Medulla oblongata (tissue), 1 donor: ENCODE measurements around the gene PHIP.

Experiments
- DNase-seq: peaks from one replicate; pipeline ENCODE4 v3.0.0-alpha.2; 2015; ENCODE audit errors: extremely low spot score

PHIP gene

DNA sequence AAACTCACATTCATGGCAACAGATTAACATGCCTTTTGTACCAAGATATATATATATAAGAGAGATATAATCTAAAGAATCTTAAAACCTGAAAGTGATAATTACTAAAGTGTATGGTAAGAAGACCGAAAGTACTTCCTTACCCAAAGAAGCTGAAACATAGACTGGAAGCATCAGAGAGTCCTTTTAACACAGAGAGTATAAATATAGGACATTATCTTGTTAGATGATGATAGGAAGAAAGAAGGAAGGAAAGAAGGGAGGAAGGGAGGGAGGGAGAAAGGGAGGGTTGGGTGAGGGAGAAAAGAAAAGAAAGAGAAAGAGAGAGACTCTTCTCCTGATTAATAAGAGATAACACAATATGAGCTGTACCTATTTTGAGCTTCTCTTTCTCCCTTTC is 68.2 kb downstream of the PHIP start:
- DNase-seq = no peak

DNA sequence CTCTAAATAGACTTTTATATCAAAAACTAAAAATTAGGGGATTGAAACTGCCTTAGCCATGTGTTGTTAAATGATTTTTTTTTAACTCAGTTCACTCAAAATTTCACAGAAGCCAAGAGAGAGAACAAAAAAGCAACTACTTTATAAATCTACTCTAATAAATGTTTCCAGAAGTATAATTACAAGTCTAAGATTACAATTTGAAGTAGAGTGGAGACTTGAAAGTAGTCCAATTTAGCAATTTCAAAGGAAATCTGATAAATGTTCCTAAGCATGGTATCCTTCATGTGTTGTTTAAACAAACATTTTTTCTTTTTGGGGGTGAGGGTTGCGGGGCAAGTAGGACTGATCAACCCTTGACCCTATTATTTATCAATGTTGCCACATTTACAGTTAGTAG is 72.6 kb downstream of the PHIP start:
- DNase-seq = no peak

DNA sequence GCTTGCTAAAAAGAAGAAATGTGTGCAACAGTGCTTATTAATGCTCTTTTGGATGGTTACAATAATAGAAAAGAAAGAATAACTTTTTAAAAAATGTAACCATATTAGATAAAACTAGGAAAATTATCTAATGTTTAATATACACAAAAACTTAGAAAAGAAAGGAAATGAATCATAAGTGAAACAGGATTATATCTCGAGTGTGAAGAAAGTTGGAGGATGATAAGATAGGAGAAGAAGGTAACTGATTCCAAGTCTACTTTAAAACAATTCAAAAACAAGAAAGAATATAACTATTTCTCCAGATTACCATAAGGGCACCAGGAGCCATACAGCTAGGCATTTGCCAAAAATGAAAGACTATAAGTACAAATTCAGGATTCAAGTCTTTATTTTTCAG is 73.0 kb downstream of the PHIP start:
- no peak for DNase-seq

DNA sequence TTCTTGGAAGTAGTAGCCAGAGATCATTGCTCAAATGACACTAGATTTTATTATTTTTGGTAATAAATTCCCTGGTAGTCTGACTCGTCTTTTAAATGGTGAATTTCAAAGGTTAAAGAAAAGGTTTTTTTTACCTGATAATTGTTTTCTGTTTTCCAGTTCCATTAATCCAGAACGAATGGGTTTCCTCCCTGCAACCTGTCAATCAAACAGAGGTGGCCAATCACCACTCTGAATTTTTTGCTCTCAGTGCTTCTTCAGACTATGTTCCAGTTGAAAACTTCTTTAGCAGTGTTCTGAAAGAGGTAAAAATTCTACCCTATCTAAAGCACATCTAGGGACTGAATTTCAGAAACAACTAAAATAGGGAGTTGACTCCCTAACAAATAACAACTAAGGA is 73.8 kb downstream of the PHIP start:
- no peak for DNase-seq

DNA sequence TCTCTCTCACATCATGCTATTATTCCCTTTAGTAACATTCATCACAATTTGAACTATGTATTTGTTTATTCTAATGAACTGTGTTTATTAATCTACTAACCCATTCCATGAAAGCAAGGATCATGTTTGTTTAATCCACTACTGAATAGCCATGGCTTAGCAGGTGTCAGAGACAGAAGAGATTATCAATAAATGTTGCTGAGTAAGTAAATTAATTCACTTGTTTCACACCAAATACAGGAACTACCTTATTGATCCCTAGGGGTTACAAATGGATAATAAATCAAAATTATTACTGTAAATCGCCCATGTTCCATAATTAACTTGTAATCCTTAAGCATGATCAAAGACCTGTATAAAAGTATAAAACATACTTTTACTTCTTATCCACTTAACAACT is 76.6 kb downstream of the PHIP start:
- DNase-seq = no peak

DNA sequence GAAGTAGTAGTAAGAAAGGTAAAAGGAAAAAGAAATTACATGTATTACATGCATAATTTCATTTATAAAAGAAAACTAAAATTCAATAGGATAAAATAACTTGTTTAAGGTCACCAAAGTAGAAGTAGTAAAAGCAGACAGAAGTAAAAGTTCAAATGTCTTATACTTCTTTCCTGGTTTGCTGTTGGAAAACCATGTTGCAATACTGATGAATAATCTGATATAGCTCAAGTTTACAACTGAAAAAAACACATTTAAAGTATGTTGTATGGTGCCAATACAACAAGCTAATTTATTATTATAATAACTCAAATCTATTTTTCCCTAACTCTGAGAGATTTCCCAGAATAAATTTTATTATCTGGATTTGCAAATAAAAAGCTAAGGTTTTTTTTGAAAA is 78.3 kb downstream of the PHIP start:
- no peak for DNase-seq

DNA sequence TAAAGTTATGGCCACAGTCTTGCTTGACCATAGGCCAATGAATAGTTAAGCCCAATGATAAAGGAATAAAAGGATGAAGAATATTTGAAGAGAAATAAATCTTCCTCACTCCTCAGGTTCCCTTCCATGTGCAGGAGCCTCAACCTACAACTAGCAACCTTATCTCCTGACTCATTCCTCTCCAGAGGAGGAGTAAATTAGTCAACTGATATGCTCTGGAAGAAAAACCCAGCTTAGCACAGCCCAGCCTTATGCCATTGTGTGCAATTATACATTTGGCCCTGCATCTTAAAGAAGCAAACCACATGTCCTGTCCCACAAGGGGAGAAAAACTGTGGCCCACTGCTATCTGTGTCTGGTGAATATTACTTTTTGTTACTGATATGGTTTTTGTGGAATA is 82.1 kb downstream of the PHIP start:
- DNase-seq = no peak

DNA sequence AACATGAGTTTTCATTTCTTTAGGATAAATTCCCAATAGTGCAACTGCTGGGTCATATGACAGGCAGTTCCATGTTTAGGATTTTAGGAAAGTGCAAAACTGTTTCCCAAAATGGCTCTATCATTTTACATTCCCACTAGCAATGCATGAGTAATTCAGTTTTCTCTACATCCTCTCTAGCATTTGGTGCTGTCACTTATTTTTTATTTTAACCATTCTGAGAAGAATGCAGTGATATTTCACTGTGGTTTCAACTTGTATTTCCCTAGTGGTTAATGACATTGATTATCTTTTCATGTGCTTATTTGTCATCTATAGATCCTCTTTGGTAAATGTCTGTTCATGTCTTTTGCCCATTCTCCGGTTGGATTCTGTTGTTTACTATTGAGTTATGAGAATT is 82.7 kb downstream of the PHIP start:
- no peak for DNase-seq

DNA sequence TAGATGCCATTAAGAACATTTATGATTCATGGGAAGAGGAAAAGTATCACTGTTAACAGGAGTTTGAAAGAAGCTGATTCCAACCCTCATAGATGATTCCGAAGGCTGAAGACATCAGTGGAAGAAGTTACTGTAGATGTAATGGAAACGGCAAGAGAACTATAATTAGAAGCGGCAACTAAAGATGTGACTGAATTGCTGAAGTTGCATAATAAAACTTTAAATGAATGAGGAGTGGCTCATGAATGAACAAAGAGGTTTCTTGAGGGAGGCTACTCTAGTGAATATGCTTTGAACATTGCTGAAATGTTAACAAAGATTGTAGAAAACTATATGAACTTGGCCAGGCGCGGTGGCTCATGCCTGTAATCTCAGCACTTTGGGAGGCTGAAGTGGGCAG is 84.1 kb downstream of the PHIP start:
- DNase-seq = no peak

DNA sequence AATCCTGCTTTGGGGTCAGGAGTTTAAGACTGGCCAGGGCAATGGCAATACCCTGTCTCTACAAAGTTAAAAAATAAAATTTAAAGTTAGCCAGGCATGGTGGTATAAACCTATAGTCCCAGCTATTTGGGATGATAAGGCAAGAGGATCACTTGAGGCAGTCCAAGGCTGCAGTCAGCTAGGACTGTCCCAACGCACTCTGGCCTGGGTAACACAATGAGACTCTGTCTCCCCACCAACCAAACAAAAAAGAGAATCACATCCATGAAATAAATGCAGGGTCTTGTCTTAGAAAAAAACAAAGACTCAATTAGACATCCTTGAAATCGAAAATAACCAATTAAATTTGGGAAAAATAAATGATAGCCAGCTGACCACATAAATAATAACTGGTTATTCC is 88.9 kb downstream of the PHIP start:
- DNase-seq = peak; percentile 47

DNA sequence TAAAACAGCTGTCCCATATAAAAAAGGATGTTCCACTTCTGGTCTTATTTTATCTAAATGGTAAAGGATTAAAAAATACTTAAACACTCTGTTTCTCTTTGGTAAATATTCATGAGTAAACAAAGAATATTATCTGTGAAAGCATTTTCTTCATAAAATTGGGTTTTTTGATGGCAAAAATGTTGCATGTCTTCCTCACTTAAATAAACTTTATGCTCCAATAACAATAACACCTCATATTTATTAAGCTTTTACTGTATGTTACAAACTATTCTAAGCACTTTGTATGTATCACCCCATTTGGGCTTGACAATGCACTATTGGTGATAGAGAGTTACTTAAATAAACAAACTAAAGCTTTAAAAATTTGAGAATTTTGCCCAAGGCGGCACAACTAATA is 91.9 kb downstream of the PHIP start:
- DNase-seq = no peak

DNA sequence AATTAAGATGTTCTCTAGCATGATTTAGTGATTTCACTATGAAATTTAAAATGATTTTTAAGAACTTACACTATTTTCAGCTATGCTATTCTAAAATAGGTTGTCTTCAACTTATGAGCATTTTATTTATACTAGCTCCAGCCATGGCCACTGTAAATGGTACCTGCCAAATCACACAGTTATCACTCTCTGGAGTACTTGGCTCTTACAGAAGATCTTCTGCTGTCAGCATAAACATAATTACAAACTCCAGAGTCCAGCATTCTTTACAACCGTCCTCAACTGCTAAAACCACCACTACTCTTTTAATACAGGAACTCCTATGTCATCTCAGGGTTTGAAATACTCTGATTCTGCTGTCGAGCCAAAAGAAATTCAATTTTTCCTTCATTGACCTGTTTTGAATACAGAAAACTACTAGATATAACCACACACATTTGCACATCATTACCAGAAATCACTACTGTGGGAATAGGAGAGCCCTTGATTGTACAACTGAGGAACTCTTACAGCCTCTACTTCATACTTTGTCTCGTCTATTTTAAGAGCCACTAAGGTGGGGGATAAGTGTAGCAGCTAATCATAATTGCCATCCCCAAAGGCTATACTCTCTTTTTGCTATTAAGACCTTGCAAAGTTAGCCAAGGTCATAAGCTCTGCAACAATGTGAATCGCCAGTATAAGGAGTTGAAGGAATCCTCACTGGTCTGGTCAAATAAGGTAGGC is 93.7 kb downstream of the PHIP start:
- DNase-seq = no peak

DNA sequence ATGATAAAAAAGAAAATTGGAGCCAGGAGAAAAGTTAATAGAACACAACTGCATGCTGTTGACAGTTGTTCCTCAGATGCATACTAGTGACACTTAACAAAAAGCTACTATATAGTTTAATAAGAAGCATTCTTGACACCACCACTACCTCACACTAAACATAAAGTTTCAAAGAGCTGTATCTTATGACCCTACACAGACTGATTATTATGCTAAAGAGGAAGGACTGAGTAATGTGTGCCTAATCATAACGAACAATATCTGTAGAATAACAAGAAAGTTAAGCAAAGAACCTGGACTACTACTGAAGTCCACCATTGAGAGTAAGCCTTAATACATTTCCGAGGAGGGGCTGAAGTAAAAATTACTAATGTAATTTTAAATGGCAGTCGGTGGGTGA is 110.9 kb downstream of the PHIP start:
- no peak for DNase-seq

DNA sequence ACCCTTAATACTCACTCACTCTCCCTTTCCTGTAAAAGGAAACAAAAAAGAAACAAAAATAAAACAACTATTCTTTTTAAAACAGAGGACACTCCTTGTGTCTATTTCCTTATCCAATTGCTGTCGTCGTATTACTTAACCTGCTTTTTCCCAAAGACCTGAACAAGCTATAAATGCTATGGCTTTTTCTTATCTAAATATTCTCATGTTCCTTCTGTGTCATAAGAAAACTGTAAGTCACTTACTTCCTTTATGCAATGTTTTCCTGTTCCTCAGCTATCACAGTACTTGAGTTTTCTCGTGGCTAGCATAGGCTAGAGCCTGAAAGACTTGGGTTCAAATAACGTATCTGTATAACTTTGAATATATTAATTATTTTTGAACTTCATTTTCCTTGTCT is 111.5 kb downstream of the PHIP start:
- no peak for DNase-seq

DNA sequence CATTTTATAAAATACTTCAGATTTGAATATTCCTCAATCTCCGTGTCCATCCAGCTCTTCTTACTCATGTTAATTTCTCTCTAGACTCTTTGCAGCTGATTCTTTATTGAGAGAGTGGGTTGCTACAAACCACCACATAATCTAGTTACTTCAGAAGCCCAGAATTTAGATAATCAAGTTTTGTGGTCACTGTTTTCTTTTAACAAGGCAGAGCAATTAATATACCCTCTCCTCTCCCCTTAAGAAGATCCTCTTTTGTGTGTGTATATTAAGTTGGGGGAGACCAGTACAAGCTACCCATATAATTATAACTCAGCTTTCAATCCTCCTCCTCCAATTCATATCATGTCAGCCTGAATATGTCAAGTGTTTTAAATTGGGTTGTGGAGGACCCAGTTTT is 115.6 kb downstream of the PHIP start:
- no peak for DNase-seq

DNA sequence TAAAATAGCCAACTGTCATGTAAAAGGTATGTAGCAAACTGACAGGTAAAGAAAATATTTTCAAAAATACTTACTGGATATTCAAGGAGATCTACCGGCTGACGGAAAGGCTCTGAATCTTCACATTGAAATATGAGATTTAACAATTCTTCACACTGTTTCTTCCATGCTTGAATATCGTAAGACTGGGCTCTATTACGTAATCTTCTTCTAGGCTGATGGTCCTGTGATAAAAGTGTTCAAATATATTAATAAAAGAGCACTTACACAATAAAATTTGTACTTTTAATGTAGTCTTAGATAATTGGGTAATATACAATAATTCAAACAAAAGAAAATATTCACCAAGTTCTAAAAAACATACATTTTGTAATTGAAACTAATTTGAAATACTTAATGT is 123.3 kb downstream of the PHIP start:
- no peak for DNase-seq

DNA sequence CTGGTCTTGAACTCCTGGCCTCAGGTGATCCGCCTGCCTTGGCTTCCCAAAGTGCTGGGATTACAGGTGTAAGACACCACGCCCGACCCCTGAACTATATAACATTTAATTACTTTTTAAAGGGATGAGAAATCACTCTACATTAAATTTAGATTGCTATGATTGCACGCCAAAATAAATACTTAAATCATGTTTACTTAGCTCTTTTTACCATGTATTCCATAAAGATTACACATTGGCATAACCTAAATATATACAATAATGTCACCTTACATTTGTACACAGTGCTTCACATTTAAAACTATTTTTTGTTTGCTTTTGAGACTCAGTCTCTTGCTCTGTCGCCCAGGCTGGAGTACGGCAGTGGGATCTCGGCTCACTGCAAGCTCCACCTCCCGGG is 124.3 kb downstream of the PHIP start:
- DNase-seq = no peak

DNA sequence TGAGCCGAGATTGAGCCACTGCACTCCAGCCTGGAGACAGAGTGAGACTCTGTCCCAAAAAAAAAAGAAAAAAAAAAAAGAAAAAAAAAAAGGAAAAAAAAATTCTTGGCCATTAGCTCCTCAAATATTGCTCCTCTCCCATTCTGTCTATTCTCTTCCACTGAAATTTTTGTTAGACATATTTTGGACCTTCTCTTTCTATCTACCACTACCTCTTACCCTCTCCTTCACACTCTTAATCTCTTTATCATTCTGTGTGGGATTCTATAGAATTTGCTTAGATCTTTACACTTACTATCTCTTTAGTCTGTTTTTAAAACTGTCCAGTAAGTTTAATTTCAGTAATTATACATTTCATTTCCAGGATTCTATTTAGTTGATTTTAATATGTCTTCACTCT is 125.7 kb downstream of the PHIP start:
- no peak for DNase-seq

DNA sequence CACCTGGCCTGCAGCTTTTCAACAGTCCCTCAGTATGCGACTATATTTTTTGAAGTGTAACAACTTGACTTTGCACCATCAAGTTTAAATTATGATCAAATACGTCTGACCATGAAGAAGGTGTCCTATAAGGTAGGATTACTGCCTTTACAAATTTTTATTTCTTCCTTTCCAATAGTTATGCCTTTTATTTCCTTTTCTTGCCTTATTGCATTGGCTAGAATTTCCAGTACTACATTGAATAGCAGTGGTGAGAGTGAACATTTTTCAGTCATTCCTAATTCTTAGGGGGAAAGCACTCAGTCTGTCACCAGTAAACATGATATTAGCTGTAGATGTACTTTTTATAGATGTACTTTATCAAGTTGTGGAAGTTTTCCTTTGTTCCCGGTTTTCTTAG is 129.3 kb downstream of the PHIP start:
- DNase-seq = no peak

DNA sequence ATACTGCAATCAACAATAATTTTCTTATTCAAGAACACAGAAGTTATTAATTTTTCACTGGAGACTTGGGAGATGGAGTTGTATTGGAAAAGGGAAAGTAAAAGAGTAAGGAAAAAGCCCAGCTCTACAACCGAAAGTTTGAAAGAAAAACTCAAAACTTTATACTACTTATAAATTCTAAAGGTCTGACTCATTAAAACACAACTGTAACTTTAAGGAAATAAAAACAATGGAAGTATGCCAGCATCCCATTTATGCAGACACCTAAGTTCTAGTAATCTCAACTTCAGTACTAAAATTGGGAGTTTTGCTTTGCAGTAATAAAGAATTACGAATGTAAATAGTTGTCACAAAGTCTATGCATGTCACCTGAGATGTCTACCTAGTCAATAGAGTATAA is 130.1 kb downstream of the PHIP start:
- no peak for DNase-seq

DNA sequence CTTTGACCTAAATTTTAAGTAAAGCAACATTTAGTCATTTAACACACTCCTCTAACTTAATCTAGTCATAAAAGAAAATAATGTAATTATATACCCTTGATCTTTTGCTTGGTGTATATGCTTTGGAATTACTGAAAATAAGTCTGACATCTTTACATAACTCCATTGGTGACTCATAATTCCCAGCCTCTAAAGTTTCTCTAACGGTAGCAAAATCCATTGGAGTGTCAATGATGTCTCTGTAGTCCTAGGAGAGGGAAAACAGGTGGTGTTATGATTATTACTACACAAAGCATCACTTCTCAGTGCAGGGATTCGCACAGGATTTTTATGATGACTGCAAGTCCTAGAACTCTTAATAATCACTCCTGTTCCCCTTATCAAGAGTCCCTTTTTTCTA is 130.5 kb downstream of the PHIP start:
- DNase-seq = no peak

DNA sequence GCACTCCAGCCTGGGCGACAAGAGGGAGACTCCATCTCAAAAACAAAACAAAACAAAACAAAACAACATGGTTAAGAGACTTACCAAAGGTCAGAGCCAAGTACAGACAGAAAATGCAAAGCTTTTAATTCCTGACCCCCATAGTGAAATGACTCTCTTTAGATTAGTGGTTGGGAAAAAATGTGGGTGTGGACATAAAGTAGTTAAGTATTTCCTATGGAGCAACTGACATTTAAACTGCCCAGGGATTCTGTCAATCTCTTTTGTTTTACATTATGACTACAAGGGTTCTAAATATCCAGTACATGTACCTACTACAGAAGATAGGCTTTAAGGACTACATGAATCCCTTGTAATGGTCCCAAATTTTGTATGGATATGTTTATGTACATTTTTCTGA is 135.6 kb downstream of the PHIP start:
- DNase-seq = no peak

DNA sequence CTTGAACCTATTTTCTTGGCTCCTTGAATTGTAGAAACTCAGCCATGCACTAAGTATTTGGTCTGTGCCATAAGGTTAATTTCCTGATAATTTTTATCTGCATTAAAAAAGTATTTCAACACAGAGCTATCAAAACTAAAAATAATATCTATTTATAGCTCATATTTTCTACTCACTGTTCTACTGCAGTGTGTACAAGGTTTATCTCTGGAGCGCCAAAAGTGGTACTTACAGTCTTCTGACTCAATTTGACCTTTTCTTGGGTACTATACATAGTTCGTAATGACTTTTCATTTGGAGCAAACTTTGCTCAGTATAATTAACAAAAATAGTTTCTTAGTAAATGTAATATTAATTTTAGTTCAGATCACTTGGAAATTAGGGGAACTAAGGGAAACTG is 141.5 kb downstream of the PHIP start:
- DNase-seq = no peak

DNA sequence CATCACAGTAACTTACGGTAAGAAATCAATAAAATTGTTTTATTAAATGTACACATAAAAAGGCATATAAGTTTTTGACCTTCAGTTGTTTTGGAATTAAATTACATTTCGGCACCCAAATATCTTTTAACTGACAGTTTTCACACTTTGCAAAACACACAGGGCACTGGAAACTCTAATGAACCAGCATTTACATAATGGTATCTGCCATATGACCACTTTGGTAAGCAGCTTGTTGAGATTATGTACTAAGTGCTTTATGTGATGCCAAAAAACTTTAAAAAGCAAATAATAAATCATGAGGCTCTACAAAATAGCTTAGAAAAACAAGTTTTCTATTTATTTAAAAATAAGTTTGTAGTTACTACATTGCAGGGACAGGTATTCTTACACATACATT is 142.5 kb downstream of the PHIP start:
- no peak for DNase-seq

DNA sequence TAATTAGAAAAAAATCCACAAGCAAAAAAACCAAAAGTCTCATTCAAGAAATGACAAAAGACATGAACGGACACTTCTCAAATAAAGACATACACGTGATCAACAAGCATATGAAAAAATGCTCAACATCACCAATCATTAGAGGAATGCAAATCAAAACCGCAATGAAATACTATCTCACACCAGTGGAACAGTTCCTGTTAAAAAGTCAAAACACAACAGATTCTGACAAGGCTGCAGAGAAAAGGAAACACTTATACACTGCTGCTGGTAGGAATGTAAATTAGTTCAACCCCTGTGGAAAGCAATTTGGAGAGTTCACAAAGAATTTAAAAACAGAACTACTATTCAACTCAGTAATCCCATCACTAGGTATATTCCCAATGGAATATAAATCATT is 152.7 kb downstream of the PHIP start:
- DNase-seq = no peak
